ENCODE results near the gene C1orf122.

The C1orf122 gene

GRCh38 chr1:37794372-37795339 is 12.9 kb upstream of the C1orf122 start:
- peak overlapping the region; percentile 11 for H3K4me3 ChIP-seq (ENCODE audit: low read length)
- no peak overlapping the region for H3K18ac ChIP-seq (ENCODE audit: low read length)
- peak overlapping the region; percentile 60 for H3K56ac ChIP-seq (ENCODE audit: low read length)
- no peak overlapping the region for H3K27ac ChIP-seq (ENCODE audit: low read depth, low read length)
- no peak overlapping the region for H4K8ac ChIP-seq (ENCODE audit: low read depth, low read length)
- no CpG with 5 or more reads among the region's 59 CpGs for WGBS (ENCODE audit: extremely low coverage, insufficient coverage, low lambda C conversion rate)
- no peaks in the 10 kb centered on the region for H3K79me2 ChIP-seq (ENCODE audit: control insufficient read depth, insufficient read depth, low read length)
- H2BK15ac ChIP-seq (replicated peaks; ENCODE audit: low read depth) = no peak overlapping the region
- H4K5ac ChIP-seq (ENCODE audit: low read length) = no peak overlapping the region
- H3K9ac ChIP-seq (ENCODE audit: low read length) = peak overlapping the region; percentile 56
- no peak overlapping the region for H3K4ac ChIP-seq (ENCODE audit: low read depth, low read length)
- H3K4me2 ChIP-seq (ENCODE audit: low read length) = peak overlapping the region; percentile 50
- peak; percentile 27 for DNase-seq
- H2BK5ac ChIP-seq (ENCODE audit: low read length) = no peak overlapping the region
- no peaks in the 10 kb centered on the region for H3K36me3 ChIP-seq (ENCODE audit: control insufficient read depth, insufficient read depth, low read length)
- no peaks in the 10 kb centered on the region for H3K79me1 ChIP-seq (ENCODE audit: low read length)
- H2BK120ac ChIP-seq (ENCODE audit: low read depth, low read length) = no peak overlapping the region
- peaks cover 2% of the 10 kb centered on the region for H3K4me1 ChIP-seq (ENCODE audit: control insufficient read depth, low read depth, low read length)
- H3K27me3 ChIP-seq (ENCODE audit: insufficient read depth, low read length, poor library complexity) = no peaks in the 10 kb centered on the region
- no peak overlapping the region for H2AK5ac ChIP-seq (ENCODE audit: low read length)
- no peak overlapping the region for H3K23ac ChIP-seq (ENCODE audit: low read length)

DNA sequence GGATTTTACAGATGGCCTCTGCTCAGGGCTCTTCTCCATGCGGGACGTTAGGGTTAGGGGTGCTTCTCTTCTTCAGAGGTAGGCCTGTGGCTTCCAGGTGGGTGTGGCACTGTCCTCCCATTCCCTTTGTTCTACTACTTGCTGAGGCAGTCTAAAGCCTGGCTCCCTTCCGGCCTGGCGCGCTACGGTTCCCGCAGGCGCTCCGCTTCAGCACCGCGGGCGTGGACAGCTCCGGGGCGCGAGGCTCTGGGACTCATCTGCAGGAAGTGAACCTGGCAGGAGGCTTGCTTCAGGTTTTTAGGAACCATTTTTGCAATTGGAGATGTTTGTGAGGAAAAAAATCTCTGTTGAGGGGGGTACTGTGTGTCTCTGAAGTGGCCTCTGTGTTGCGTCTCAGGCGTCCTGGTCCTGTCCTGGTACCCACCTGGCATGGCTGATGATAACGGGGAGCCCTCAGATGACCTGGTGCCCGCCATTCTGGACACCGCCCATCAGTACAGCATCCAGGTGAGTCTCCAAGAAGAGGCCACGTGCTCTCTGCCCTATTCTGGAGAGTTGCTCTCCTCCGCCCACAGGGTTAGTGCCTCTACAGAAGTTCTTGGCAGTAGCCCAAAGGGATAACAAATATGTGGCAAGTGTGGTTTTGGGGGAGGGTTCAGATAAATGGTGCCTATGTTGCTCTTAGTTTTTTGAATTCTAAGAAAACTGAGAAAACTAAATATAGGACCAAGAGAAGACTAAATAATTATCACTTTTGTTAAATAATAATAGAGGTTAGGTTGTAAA is 12.1 kb upstream of the C1orf122 start:
- H3K18ac ChIP-seq (ENCODE audit: low read length) = no peak overlapping the region
- peak overlapping the region; percentile 11 for H3K4me3 ChIP-seq (ENCODE audit: low read length)
- no CpG with 5 or more reads among the region's 22 CpGs for WGBS (ENCODE audit: extremely low coverage, insufficient coverage, low lambda C conversion rate)
- H3K56ac ChIP-seq (ENCODE audit: low read length) = peak overlapping the region; percentile 49
- no peak overlapping the region for H2BK15ac ChIP-seq (replicated peaks; ENCODE audit: low read depth)
- no peak overlapping the region for H2AK5ac ChIP-seq (ENCODE audit: low read length)
- H3K4ac ChIP-seq (ENCODE audit: low read depth, low read length) = no peak overlapping the region
- no peak overlapping the region for H2BK5ac ChIP-seq (ENCODE audit: low read length)
- H4K8ac ChIP-seq (ENCODE audit: low read depth, low read length) = no peak overlapping the region
- peak; percentile 87 for DNase-seq
- H3K79me1 ChIP-seq (ENCODE audit: low read length) = no peaks in the 10 kb centered on the region
- H3K4me1 ChIP-seq (ENCODE audit: control insufficient read depth, low read depth, low read length) = peaks cover 2% of the 10 kb centered on the region
- no peak overlapping the region for H3K27ac ChIP-seq (ENCODE audit: low read depth, low read length)
- no peak overlapping the region for H2BK120ac ChIP-seq (ENCODE audit: low read depth, low read length)
- H3K79me2 ChIP-seq (ENCODE audit: control insufficient read depth, insufficient read depth, low read length) = no peaks in the 10 kb centered on the region
- H3K27me3 ChIP-seq (ENCODE audit: insufficient read depth, low read length, poor library complexity) = no peaks in the 10 kb centered on the region
- peak overlapping the region; percentile 36 for H3K9ac ChIP-seq (ENCODE audit: low read length)
- no peak overlapping the region for H3K23ac ChIP-seq (ENCODE audit: low read length)
- H3K36me3 ChIP-seq (ENCODE audit: control insufficient read depth, insufficient read depth, low read length) = peaks cover 2% of the 10 kb centered on the region
- H3K4me2 ChIP-seq (ENCODE audit: low read length) = peak overlapping the region; percentile 46
- H4K5ac ChIP-seq (ENCODE audit: low read length) = no peak overlapping the region

DNA sequence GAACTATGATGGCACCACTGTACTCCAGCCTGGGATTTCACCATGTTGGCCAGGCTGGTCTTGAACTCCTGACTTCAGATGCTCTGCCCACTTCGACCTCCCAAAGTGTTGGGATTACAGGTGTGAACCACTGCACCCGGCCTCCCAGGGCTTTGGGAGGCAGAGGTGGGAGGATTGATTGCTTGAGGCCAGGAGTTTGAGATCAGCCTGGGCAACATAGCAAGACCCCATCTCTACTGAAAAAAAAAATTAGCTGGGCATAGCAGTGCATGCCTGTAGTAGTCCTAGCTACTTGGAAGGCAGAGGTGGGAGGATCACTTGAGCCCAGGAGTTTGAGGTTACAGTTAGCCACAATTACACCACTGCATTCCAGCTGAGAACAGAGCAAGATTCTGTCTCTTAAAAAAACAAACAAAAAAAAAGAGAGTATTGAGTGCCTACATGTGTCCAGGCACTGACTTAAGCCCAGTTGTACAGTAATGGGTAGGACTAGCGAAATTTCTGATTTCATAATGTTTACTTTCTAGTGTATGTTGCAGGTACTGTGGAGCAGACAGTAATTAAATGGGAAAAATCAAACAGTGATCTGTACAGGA is 9.7 kb upstream of the C1orf122 start:
- H3K4me3 ChIP-seq (ENCODE audit: low read length) = no peak overlapping the region
- H3K36me3 ChIP-seq (ENCODE audit: control insufficient read depth, insufficient read depth, low read length) = peaks cover 6% of the 10 kb centered on the region
- H3K79me1 ChIP-seq (ENCODE audit: low read length) = no peaks in the 10 kb centered on the region
- H3K23ac ChIP-seq (ENCODE audit: low read length) = no peak overlapping the region
- no peak overlapping the region for H3K9ac ChIP-seq (ENCODE audit: low read length)
- no peak overlapping the region for H4K8ac ChIP-seq (ENCODE audit: low read depth, low read length)
- no peak overlapping the region for H3K4me2 ChIP-seq (ENCODE audit: low read length)
- no peak overlapping the region for H2BK15ac ChIP-seq (replicated peaks; ENCODE audit: low read depth)
- peaks cover 2% of the 10 kb centered on the region for H3K4me1 ChIP-seq (ENCODE audit: control insufficient read depth, low read depth, low read length)
- WGBS (ENCODE audit: extremely low coverage, insufficient coverage, low lambda C conversion rate) = no CpG with 5 or more reads among the region's 3 CpGs
- H2BK5ac ChIP-seq (ENCODE audit: low read length) = no peak overlapping the region
- H3K18ac ChIP-seq (ENCODE audit: low read length) = no peak overlapping the region
- no peaks in the 10 kb centered on the region for H3K27me3 ChIP-seq (ENCODE audit: insufficient read depth, low read length, poor library complexity)
- H3K56ac ChIP-seq (ENCODE audit: low read length) = no peak overlapping the region
- no peak overlapping the region for H3K4ac ChIP-seq (ENCODE audit: low read depth, low read length)
- DNase-seq = no peak
- H3K79me2 ChIP-seq (ENCODE audit: control insufficient read depth, insufficient read depth, low read length) = no peaks in the 10 kb centered on the region
- H2BK120ac ChIP-seq (ENCODE audit: low read depth, low read length) = no peak overlapping the region
- no peak overlapping the region for H4K5ac ChIP-seq (ENCODE audit: low read length)
- no peak overlapping the region for H3K27ac ChIP-seq (ENCODE audit: low read depth, low read length)
- no peak overlapping the region for H2AK5ac ChIP-seq (ENCODE audit: low read length)

DNA sequence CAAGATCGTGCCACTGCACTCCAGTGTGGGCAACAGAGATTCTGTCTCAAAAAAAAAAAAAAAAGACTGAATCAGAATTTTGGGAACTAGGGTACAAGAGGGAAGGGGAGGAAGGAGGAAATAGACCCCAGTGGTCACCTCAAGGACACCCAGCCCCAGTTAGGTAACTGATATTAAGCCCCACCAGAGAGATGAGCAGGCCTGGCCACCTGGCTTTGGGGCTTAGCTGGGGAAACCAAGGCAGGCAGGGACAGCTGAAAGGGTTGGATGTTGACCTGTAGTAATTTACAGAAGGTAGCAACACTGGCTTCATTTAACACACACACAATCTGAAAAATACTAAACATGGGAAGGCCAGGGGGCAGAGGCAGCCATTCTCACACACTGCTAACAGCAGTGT is 5.2 kb upstream of the C1orf122 start:
- H3K79me2 ChIP-seq (ENCODE audit: control insufficient read depth, insufficient read depth, low read length) = peaks cover 11% of the 10 kb centered on the region
- H3K9ac ChIP-seq (ENCODE audit: low read length) = no peak overlapping the region
- no peak overlapping the region for H2BK120ac ChIP-seq (ENCODE audit: low read depth, low read length)
- no peak overlapping the region for H3K56ac ChIP-seq (ENCODE audit: low read length)
- H3K23ac ChIP-seq (ENCODE audit: low read length) = no peak overlapping the region
- no peak overlapping the region for H4K8ac ChIP-seq (ENCODE audit: low read depth, low read length)
- no peak overlapping the region for H2AK5ac ChIP-seq (ENCODE audit: low read length)
- H3K18ac ChIP-seq (ENCODE audit: low read length) = no peak overlapping the region
- H3K27ac ChIP-seq (ENCODE audit: low read depth, low read length) = no peak overlapping the region
- H2BK5ac ChIP-seq (ENCODE audit: low read length) = no peak overlapping the region
- WGBS (ENCODE audit: extremely low coverage, insufficient coverage, low lambda C conversion rate) = no CpG with 5 or more reads among the region's 1 CpG
- no peaks in the 10 kb centered on the region for H3K27me3 ChIP-seq (ENCODE audit: insufficient read depth, low read length, poor library complexity)
- no peak overlapping the region for H2BK15ac ChIP-seq (replicated peaks; ENCODE audit: low read depth)
- H3K79me1 ChIP-seq (ENCODE audit: low read length) = peaks cover 16% of the 10 kb centered on the region
- no peak overlapping the region for H3K4ac ChIP-seq (ENCODE audit: low read depth, low read length)
- no peak overlapping the region for H3K4me3 ChIP-seq (ENCODE audit: low read length)
- no peak overlapping the region for H4K5ac ChIP-seq (ENCODE audit: low read length)
- H3K36me3 ChIP-seq (ENCODE audit: control insufficient read depth, insufficient read depth, low read length) = peaks cover 23% of the 10 kb centered on the region
- no peak overlapping the region for H3K4me2 ChIP-seq (ENCODE audit: low read length)
- peaks cover 1% of the 10 kb centered on the region for H3K4me1 ChIP-seq (ENCODE audit: control insufficient read depth, low read depth, low read length)
- DNase-seq = no peak

DNA sequence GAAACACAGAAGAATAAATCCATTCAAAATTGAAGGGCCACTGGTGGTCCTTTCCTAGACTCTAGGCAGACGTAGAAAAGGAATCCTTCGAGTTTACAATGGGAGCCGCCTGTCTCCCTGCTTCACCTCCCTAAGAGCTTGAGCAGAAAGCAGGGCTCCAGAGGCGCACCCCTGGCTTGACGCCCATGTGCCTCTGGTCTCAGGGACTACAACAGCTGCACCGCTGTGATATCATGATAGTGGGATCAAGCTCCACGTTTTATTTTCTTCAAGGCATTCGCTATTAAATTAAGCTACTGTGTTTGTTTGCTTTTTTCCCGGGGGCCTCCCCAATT is 403 bp upstream of the C1orf122 start:
- no peak overlapping the region for H3K27ac ChIP-seq (ENCODE audit: low read depth, low read length)

More for the DNA sequence above, 403 bp upstream of the C1orf122 start:
- no peak overlapping the region for H4K8ac ChIP-seq (ENCODE audit: low read depth, low read length)
- peak overlapping the region; percentile 54 for H3K4me2 ChIP-seq (ENCODE audit: low read length)
- H3K4me1 ChIP-seq (ENCODE audit: control insufficient read depth, low read depth, low read length) = peaks cover 1% of the 10 kb centered on the region
- H2AK5ac ChIP-seq (ENCODE audit: low read length) = no peak overlapping the region
- no peak for DNase-seq
- WGBS (ENCODE audit: extremely low coverage, insufficient coverage, low lambda C conversion rate) = no CpG with 5 or more reads among the region's 9 CpGs
- H2BK5ac ChIP-seq (ENCODE audit: low read length) = no peak overlapping the region
- no peak overlapping the region for H3K4ac ChIP-seq (ENCODE audit: low read depth, low read length)
- H3K9ac ChIP-seq (ENCODE audit: low read length) = peak overlapping the region; percentile 94
- no peak overlapping the region for H4K5ac ChIP-seq (ENCODE audit: low read length)
- H3K23ac ChIP-seq (ENCODE audit: low read length) = no peak overlapping the region
- no peaks in the 10 kb centered on the region for H3K27me3 ChIP-seq (ENCODE audit: insufficient read depth, low read length, poor library complexity)
- H2BK15ac ChIP-seq (replicated peaks; ENCODE audit: low read depth) = no peak overlapping the region
- H3K79me1 ChIP-seq (ENCODE audit: low read length) = peaks cover 20% of the 10 kb centered on the region
- H2BK120ac ChIP-seq (ENCODE audit: low read depth, low read length) = no peak overlapping the region
- H3K18ac ChIP-seq (ENCODE audit: low read length) = no peak overlapping the region
- H3K79me2 ChIP-seq (ENCODE audit: control insufficient read depth, insufficient read depth, low read length) = peaks cover 14% of the 10 kb centered on the region
- H3K56ac ChIP-seq (ENCODE audit: low read length) = peak overlapping the region; percentile 99
- H3K36me3 ChIP-seq (ENCODE audit: control insufficient read depth, insufficient read depth, low read length) = peaks cover 21% of the 10 kb centered on the region
- H3K4me3 ChIP-seq (ENCODE audit: low read length) = peak overlapping the region; percentile 91
